H1 (cell line): ENCODE results near the gene NKAIN2. TPM values are rescaled to one million over a fixed set of nuclear protein-coding genes. Genes with fewer than 3 reads are reported as not detected.

Experiments
- CTCF ChIA-PET: fragments of 300-600 bp; sonication (Branson Sonifier 250); formaldehyde crosslinking; loops from one replicate; lab custom pipeline; 2021; ENCODE audit not compliant: partially characterized antibody; lab: Charles Lee
- POLR2A ChIA-PET: fragments of 300-600 bp; sonication (Branson Sonifier 250); formaldehyde crosslinking; loops from one replicate; lab custom pipeline; 2021; ENCODE audit warnings: inconsistent platforms; ENCODE audit not compliant: partially characterized antibody; lab: Charles Lee
- DNase-seq, 2 experiments: peaks; one replicate each; pipeline versions ENCODE4 v3.0.0 to v3.0.0-alpha.2; 2010 to 2022; ENCODE audit warnings: low spot score in 2 of 2, low read depth in 1 of 2, mixed read lengths in 1 of 2
- FAIRE-seq: peaks from 2 replicates; lab custom pipeline; 2011; peaks lifted over from hg19 to GRCh38; lab: Jason Lieb, UNC
- H2AFZ ChIP-seq: 2 replicates; pipeline ENCODE4 v1.8.1; 2012; ENCODE audit warnings: low read length, inconsistent platforms
- H2AK5ac ChIP-seq: 2 replicates; pipeline ENCODE4 v1.6.1; 2013; ENCODE audit warnings: low read depth, low read length
- H2BK120ac ChIP-seq: replicated peaks from 2 replicates; pipeline ENCODE3; 2013; ENCODE audit warnings: low read depth, low read length, inconsistent platforms
- H2BK12ac ChIP-seq: 2 replicates; pipeline ENCODE4 v1.6.1; 2013; ENCODE audit warnings: low read depth, low read length
- H2BK15ac ChIP-seq: 2 replicates; pipeline ENCODE4 v1.6.1; 2013; ENCODE audit warnings: low read length
- H2BK20ac ChIP-seq: 2 replicates; pipeline ENCODE4 v1.6.1; 2013; ENCODE audit warnings: low read length
- H2BK5ac ChIP-seq: 2 replicates; pipeline ENCODE4 v1.6.1; 2013; ENCODE audit warnings: low read depth, low read length
- H3K14ac ChIP-seq: 2 replicates; pipeline ENCODE4 v1.6.1; 2013; ENCODE audit warnings: inconsistent platforms; ENCODE audit not compliant: insufficient read length
- H3K18ac ChIP-seq: 2 replicates; pipeline ENCODE4 v1.6.1; 2013; ENCODE audit warnings: low read length; ENCODE audit errors: extremely low read depth
- H3K23ac ChIP-seq: 2 replicates; pipeline ENCODE4 v1.6.1; 2013; ENCODE audit warnings: inconsistent platforms; ENCODE audit not compliant: insufficient read length
- H3K23me2 ChIP-seq: 2 replicates; pipeline ENCODE4 v1.6.1; 2013; ENCODE audit warnings: low read depth, low read length
- H3K27ac ChIP-seq: 2 replicates; pipeline ENCODE4 v1.6.1; 2011; ENCODE audit warnings: low read depth, low read length, inconsistent platforms
- H3K27me3 ChIP-seq, 4 experiments: replicated peaks in 1 of 4; 1 replicate in 1 of 4; 2 replicates in 3 of 4; pipeline versions ENCODE4 v1.6.1 to v1.8.1; 2011 to 2013; ENCODE audit warnings: low read length in 3 of 4, mild to moderate bottlenecking in 3 of 4, inconsistent platforms in 2 of 4, mixed read lengths in 2 of 4, moderate library complexity in 1 of 4; ENCODE audit not compliant: control insufficient read depth in 3 of 4, insufficient read depth in 3 of 4; ENCODE audit errors: extremely low read depth in 1 of 4
- H3K36me3 ChIP-seq, 4 experiments: 2 replicates each; pipeline versions ENCODE4 v1.6.1 to v1.8.1; 2011 to 2013; ENCODE audit warnings: mild to moderate bottlenecking in 4 of 4, low read length in 3 of 4, moderate library complexity in 2 of 4, control low read depth in 1 of 4, inconsistent platforms in 1 of 4; ENCODE audit not compliant: insufficient read depth in 4 of 4, control insufficient read depth in 2 of 4
- H3K4ac ChIP-seq: replicated peaks from 2 replicates; pipeline ENCODE3; 2013; ENCODE audit warnings: low read length, low read depth, mixed read lengths, inconsistent platforms; ENCODE audit not compliant: insufficient read length
- H3K4me1 ChIP-seq, 4 experiments: replicated peaks in 1 of 4; 1 replicate in 1 of 4; 2 replicates in 3 of 4; pipeline versions ENCODE4 v1.6.1 to v1.8.1; 2011 to 2013; ENCODE audit warnings: low read length in 3 of 4, inconsistent platforms in 2 of 4, mixed read lengths in 1 of 4; ENCODE audit not compliant: insufficient read depth in 4 of 4, control insufficient read depth in 3 of 4
- H3K4me2 ChIP-seq, 2 experiments: 2 replicates each; pipeline versions ENCODE4 v1.6.1 to v1.8.1; 2011 to 2013; ENCODE audit warnings: low read depth in 2 of 2, low read length in 2 of 2, control low read depth in 1 of 2, inconsistent platforms in 1 of 2, mild to moderate bottlenecking in 1 of 2; ENCODE audit not compliant: insufficient read depth in 1 of 2
- H3K4me3 ChIP-seq, 4 experiments: fragments of 200-600, 300-600 bp in 1 of 4; sonication (generic), shearing (Covaris generic), sonication (Bioruptor Twin) in 1 of 4; 2 replicates each; pipeline versions ENCODE4 v1.5.1 to v1.8.1; 2011 to 2016; ENCODE audit warnings: low read length in 4 of 4, low read depth in 3 of 4, control low read depth in 2 of 4, inconsistent platforms in 2 of 4, mild to moderate bottlenecking in 2 of 4, mixed read lengths in 1 of 4, moderate library complexity in 1 of 4; ENCODE audit not compliant: insufficient read depth in 2 of 4; ENCODE audit errors: extremely low read depth in 1 of 4
- H3K56ac ChIP-seq: replicated peaks from 2 replicates; pipeline ENCODE3; 2013; ENCODE audit warnings: low read depth, mild to moderate bottlenecking, mixed read lengths, low read length, inconsistent platforms; ENCODE audit not compliant: insufficient read length
- H3K79me1 ChIP-seq: 2 replicates; pipeline ENCODE4 v1.6.1; 2013; ENCODE audit warnings: low read depth, low read length, control low read depth
- H3K79me2 ChIP-seq, 2 experiments: 2 replicates each; pipeline versions ENCODE4 v1.6.1 to v1.8.1; 2012 to 2013; ENCODE audit warnings: low read length in 2 of 2, mild to moderate bottlenecking in 2 of 2, inconsistent platforms in 1 of 2; ENCODE audit not compliant: insufficient read depth in 2 of 2, control insufficient read depth in 1 of 2
- H3K9ac ChIP-seq, 4 experiments: replicated peaks in 1 of 4; 1 replicate in 1 of 4; 2 replicates in 3 of 4; pipeline versions ENCODE4 v1.6.1 to v1.8.1; 2011 to 2013; ENCODE audit warnings: low read depth in 3 of 4, low read length in 3 of 4, control low read depth in 2 of 4, mild to moderate bottlenecking in 2 of 4, moderate library complexity in 2 of 4, inconsistent platforms in 1 of 4; ENCODE audit errors: extremely low read depth in 1 of 4
- H3K9me3 ChIP-seq, 2 experiments: 2 replicates each; pipeline versions ENCODE4 v1.6.1 to v1.8.1; 2012 to 2013; ENCODE audit warnings: mild to moderate bottlenecking in 2 of 2, moderate library complexity in 2 of 2, control low read depth in 1 of 2, inconsistent platforms in 1 of 2, low read depth in 1 of 2, low read length in 1 of 2, mixed read lengths in 1 of 2; ENCODE audit not compliant: insufficient read depth in 2 of 2
- H4K20me1 ChIP-seq, 2 experiments: replicated peaks in 1 of 2; 2 replicates each; pipeline versions ENCODE3 to v1.8.1; 2011 to 2013; ENCODE audit warnings: inconsistent platforms in 2 of 2, low read length in 2 of 2, mild to moderate bottlenecking in 1 of 2; ENCODE audit not compliant: insufficient read depth in 2 of 2, control insufficient read depth in 1 of 2
- H4K5ac ChIP-seq: 2 replicates; pipeline ENCODE4 v1.6.1; 2013; ENCODE audit warnings: low read length, low read depth, mixed read lengths, inconsistent platforms; ENCODE audit not compliant: insufficient read length
- H4K8ac ChIP-seq: 2 replicates; pipeline ENCODE4 v1.8.0; 2013; ENCODE audit warnings: mild to moderate bottlenecking, moderate library complexity, low read length, inconsistent platforms; ENCODE audit not compliant: insufficient read depth; ENCODE audit errors: extremely low read depth
- H4K91ac ChIP-seq: replicated peaks from 2 replicates; pipeline ENCODE3; 2013; ENCODE audit warnings: low read length, mixed read lengths, inconsistent platforms; ENCODE audit not compliant: insufficient read length
- CHD1 ChIP-seq: IDR thresholded peaks from 2 replicates; pipeline ENCODE4 v1.6.1; 2012; ENCODE audit warnings: low read depth, low read length, improper control_type of control experiment
- CREB1 ChIP-seq: IDR thresholded peaks from 2 replicates; pipeline ENCODE4 v1.6.1; 2012; ENCODE audit warnings: inconsistent platforms
- EZH2 ChIP-seq: fragments of 200-600 bp; sonication (generic); IDR thresholded peaks from 2 replicates; pipeline ENCODE4 v1.7.1; 2012; ENCODE audit warnings: low read depth, mild to moderate bottlenecking, moderate library complexity, low read length, inconsistent platforms; ENCODE audit not compliant: severe bottlenecking
- KDM5A ChIP-seq: fragments of 200-600 bp; IDR thresholded peaks from 2 replicates; pipeline ENCODE4 v1.7.1; 2012; ENCODE audit warnings: mild to moderate bottlenecking, low read length, inconsistent platforms, mixed read lengths
- MAFK ChIP-seq: IDR thresholded peaks from 2 replicates; pipeline ENCODE4 v1.6.1; 2012; ENCODE audit warnings: low read depth, mild to moderate bottlenecking, improper control_type of control experiment, low read length
- WGBS, 2 experiments: shearing (Covaris generic) in 1 of 2; methylation state at CpG; one replicate each; pipeline versions ENCODE4 v1.1.6 to v1.1.7; 2013 to 2015; ENCODE audit warnings: low lambda C conversion rate in 2 of 2, mixed read lengths in 2 of 2, inconsistent platforms in 1 of 2, low coverage in 1 of 2, missing lambda C conversion rate in 1 of 2; ENCODE audit not compliant: insufficient replicate concordance in 2 of 2, insufficient coverage in 1 of 2, insufficient read length in 1 of 2; ENCODE audit errors: extremely low coverage in 1 of 2, missing lambda C conversion rate in 1 of 2; 5-methylcytosine and 5-hydroxymethylcytosine counted together
- polyA plus RNA-seq, 7 experiments: library from polyadenylated mRNA; depleted of rRNA in 3 of 7; stranded (reverse) in 5 of 7; unstranded in 2 of 7; fragments of >200 nt in 5 of 7; fragments of 200-250 nt in 2 of 7; gene quantifications; 1 replicate in 5 of 7; 2 replicates in 1 of 7; 4 replicates in 1 of 7; pipeline versions ENCODE4 v1.2.1 to v1.2.3, GENCODE V29; 2011 to 2013; ENCODE audit warnings: missing spikeins in 2 of 7, mixed read lengths in 2 of 7
- total RNA-seq: library from RNA; stranded (reverse); fragmentation: NEBNext Ultra II Directional; extraction: Animal tissue kit (Norgen Biotek cat#: 25700); gene quantifications from 2 replicates; pipeline ENCODE4 v1.2.1, GENCODE V29; 2021
- TF ChIP-seq, protein P1 (sequence below): IDR thresholded peaks from 2 replicates; pipeline ENCODE4 v1.6.1; 2012; ENCODE audit warnings: inconsistent platforms

NKAIN2 gene
- total and polyA plus RNA-seq, 2 of the 8 experiments (the other 6 are each of a cell fraction or from before 2014, with no cell fraction given), result 0.20 to 0.34 TPM

DNA sequence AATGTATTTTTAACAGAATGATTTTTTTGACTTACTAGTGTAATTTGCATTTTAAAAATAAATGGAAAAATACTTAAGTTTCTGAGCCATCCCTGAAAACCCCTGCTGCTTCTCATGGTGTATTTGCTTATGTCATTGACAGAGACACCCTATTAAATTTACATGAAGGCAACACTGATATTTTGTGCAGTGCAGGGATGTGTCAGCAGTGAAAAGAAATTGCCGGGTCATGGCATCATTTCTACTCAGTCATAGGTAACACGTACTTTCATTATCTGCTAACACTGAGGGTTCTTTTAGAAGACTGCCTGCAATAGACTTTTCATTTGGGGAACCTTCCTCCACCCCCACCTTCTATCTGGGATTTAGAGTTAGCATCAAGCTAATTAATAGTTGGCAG lies 1021.9 kb downstream of the NKAIN2 start:
- no peak overlapping the region for H4K8ac ChIP-seq
- no peak for DNase-seq
- H3K79me2 ChIP-seq, result no peaks in the 10 kb centered on the region

More for the DNA sequence above, 1021.9 kb downstream of the NKAIN2 start:
- no peaks in the 10 kb centered on the region for H3K4me1 ChIP-seq
- H3K9ac ChIP-seq, result no peak overlapping the region
- no peak overlapping the region for H2BK15ac ChIP-seq
- no peaks in the 10 kb centered on the region for H3K36me3 ChIP-seq
- H2BK20ac ChIP-seq, result no peak overlapping the region
- H3K4me3 ChIP-seq, result no peak overlapping the region
- no peak overlapping the region for H3K4ac ChIP-seq
- ChIA-PET CTCF (no interaction called here), POLR2A (no interaction called here)
- no peak overlapping the region for H3K4me2 ChIP-seq
- no peak overlapping the region for H2AK5ac ChIP-seq
- H4K20me1 ChIP-seq, result no peaks in the 10 kb centered on the region
- FAIRE-seq, result no peak
- no peak overlapping the region for H2BK5ac ChIP-seq
- WGBS, 2 experiments, result 86% methylated on average over 2 of the region's 2 CpGs; no CpG with 5 or more reads in 1 of the 2 experiments
- H2AFZ ChIP-seq, result no peak overlapping the region
- no peak overlapping the region for H3K56ac ChIP-seq
- H3K9me3 ChIP-seq, result no peaks in the 10 kb centered on the region; a peak in 1 of 4 replicates
- H3K18ac ChIP-seq, result no peak overlapping the region
- no peak overlapping the region for H3K23ac ChIP-seq
- H4K91ac ChIP-seq, result no peak overlapping the region
- no peak overlapping the region for H3K27ac ChIP-seq
- TF ChIP-seq CREB1 (no peak), EZH2 (no peak), MAFK (no peak), CHD1 (no peak), KDM5A (no peak)
- TF ChIP-seq, protein P1, sequence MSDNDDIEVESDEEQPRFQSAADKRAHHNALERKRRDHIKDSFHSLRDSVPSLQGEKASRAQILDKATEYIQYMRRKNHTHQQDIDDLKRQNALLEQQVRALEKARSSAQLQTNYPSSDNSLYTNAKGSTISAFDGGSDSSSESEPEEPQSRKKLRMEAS, result no peak
- TF ChIP-seq, all 59 proteins: peak for 0
- Histone ChIP-seq H2BK120ac (no peak overlapping the region), H3K79me1 (no peaks in the 10 kb centered on the region), H3K23me2 (no peaks in the 10 kb centered on the region), H4K5ac (no peak overlapping the region), H2BK12ac (no peak overlapping the region), H3K14ac (no peak overlapping the region), H3K27me3 (no peaks in the 10 kb centered on the region)
